B cell (primary cell): ENCODE results near the gene CACNA1G. TPM values are rescaled to one million over a fixed set of nuclear protein-coding genes. Genes with fewer than 3 reads are reported as not detected.

Experiments
- ATAC-seq: fragments of 200-7000 bp; cut with Tn5 transposase; one replicate; pipeline ENCODE4 v1.10.0; 2021; ENCODE audit warnings: low read depth, mild to moderate bottlenecking, moderate number of reproducible peaks, moderate library complexity
- CTCF ChIA-PET: fragments of 350-600 bp; sonication (Branson Sonifier 250); formaldehyde crosslinking; loops from one replicate; lab custom pipeline; 2021; ENCODE audit warnings: antibody characterized with exemption, inconsistent platforms; lab: Charles Lee
- POLR2A ChIA-PET: fragments of 350-600 bp; sonication (Branson Sonifier 250); formaldehyde crosslinking; loops from one replicate; lab custom pipeline; 2021; ENCODE audit warnings: antibody characterized with exemption; lab: Charles Lee
- DNase-seq: peaks from one replicate; pipeline ENCODE4 v3.0.0; 2013
- H2AFZ ChIP-seq: 2 replicates; pipeline ENCODE4 v1.6.1; 2012; ENCODE audit warnings: mild to moderate bottlenecking, low read depth, low read length; ENCODE audit not compliant: insufficient read depth, poor library complexity, severe bottlenecking
- H3K27ac ChIP-seq, 2 donors: 1 replicate in 1 of 2; 2 replicates in 1 of 2; pipeline ENCODE4 v1.5.1; 2012 to 2013; ENCODE audit warnings: low read length in 2 of 2, mild to moderate bottlenecking in 2 of 2, moderate library complexity in 1 of 2
- H3K27me3 ChIP-seq, 4 experiments: fragments of 200-600 bp in 1 of 4; sonication (generic) in 1 of 4; replicated peaks in 1 of 4; 1 replicate in 2 of 4; 2 replicates in 2 of 4; pipeline versions ENCODE4 v1.6.1 to v1.7.0; 2013 to 2016; ENCODE audit warnings: low read length in 3 of 4, mild to moderate bottlenecking in 2 of 4, mixed read lengths in 1 of 4, moderate library complexity in 1 of 4; ENCODE audit not compliant: insufficient read depth in 4 of 4, control insufficient read depth in 3 of 4; ENCODE audit errors: control extremely low read depth in 1 of 4
- H3K36me3 ChIP-seq, 2 experiments: replicated peaks in 1 of 2; 1 replicate in 1 of 2; 2 replicates in 1 of 2; pipeline versions ENCODE4 v1.6.1 to v1.7.1; 2013; ENCODE audit warnings: low read length in 1 of 2; ENCODE audit not compliant: insufficient read depth in 2 of 2, control insufficient read depth in 1 of 2; ENCODE audit errors: control extremely low read depth in 1 of 2, extremely low read depth in 1 of 2
- H3K4me1 ChIP-seq, 2 donors: fragments of 200-600 bp in 1 of 2; sonication (generic) in 1 of 2; 1 replicate in 1 of 2; 2 replicates in 1 of 2; pipeline versions ENCODE4 v1.5.1 to v1.6.1; 2013 to 2017; ENCODE audit warnings: low read length in 2 of 2; ENCODE audit not compliant: control insufficient read depth in 2 of 2, insufficient read depth in 2 of 2
- H3K4me2 ChIP-seq: replicated peaks from 2 replicates; pipeline ENCODE3; 2012; ENCODE audit warnings: mild to moderate bottlenecking, low read depth, low read length; ENCODE audit not compliant: poor library complexity, severe bottlenecking
- H3K4me3 ChIP-seq, 5 experiments: fragments of 200-600 bp in 1 of 5; sonication (generic) in 1 of 5; 1 replicate in 3 of 5; 2 replicates in 2 of 5; pipeline versions ENCODE4 v1.5.1 to v1.7.0; 2011 to 2016; ENCODE audit warnings: low read length in 4 of 5, mild to moderate bottlenecking in 4 of 5, low read depth in 2 of 5, control low read depth in 1 of 5, moderate library complexity in 1 of 5; ENCODE audit not compliant: insufficient read depth in 1 of 5; ENCODE audit errors: control extremely low read depth in 1 of 5, extremely low read depth in 1 of 5
- H3K79me2 ChIP-seq: fragments of 200-600 bp; sonication (generic); one replicate; pipeline ENCODE4 v1.6.0; 2016; ENCODE audit warnings: low read length; ENCODE audit not compliant: control insufficient read depth, insufficient read depth
- H3K9ac ChIP-seq: fragments of 200-600 bp; sonication (generic); 2 replicates; pipeline ENCODE4 v1.6.1; 2017; ENCODE audit warnings: mild to moderate bottlenecking, low read length, moderate library complexity
- H3K9me3 ChIP-seq, 3 donors: one replicate each; pipeline versions ENCODE4 v1.6.1 to v1.7.1; 2013; ENCODE audit warnings: low read length in 2 of 3; ENCODE audit not compliant: control insufficient read depth in 2 of 3, insufficient read depth in 1 of 3; ENCODE audit errors: control extremely low read depth in 1 of 3
- H4K20me1 ChIP-seq: 2 replicates; pipeline ENCODE4 v1.6.0; 2012; ENCODE audit warnings: mild to moderate bottlenecking, low read length; ENCODE audit not compliant: insufficient read depth, control insufficient read depth, poor library complexity, severe bottlenecking
- H3K27ac Mint-ChIP-seq: one replicate; pipeline ENCODE4 v1.8.0; 2021; ENCODE audit warnings: mixed read lengths
- H3K27me3 Mint-ChIP-seq: one replicate; pipeline ENCODE4 v1.8.0; 2021; ENCODE audit warnings: mixed read lengths
- H3K4me1 Mint-ChIP-seq: one replicate; pipeline ENCODE4 v1.8.0; 2021; ENCODE audit warnings: mixed read lengths
- H3K4me3 Mint-ChIP-seq: one replicate; pipeline ENCODE4 v1.8.0; 2021; ENCODE audit warnings: mixed read lengths
- H3K9me3 Mint-ChIP-seq: one replicate; pipeline ENCODE4 v1.8.0; 2022; ENCODE audit warnings: mixed read lengths; ENCODE audit not compliant: insufficient read depth
- CTCF ChIP-seq: fragments of 200-600 bp; IDR thresholded peaks from one replicate; pipeline ENCODE4 v1.8.0; 2022; ENCODE audit warnings: antibody characterized with exemption, mild to moderate bottlenecking
- EZH2 ChIP-seq: IDR thresholded peaks from 2 replicates; pipeline ENCODE4 v1.6.1; 2012; ENCODE audit warnings: borderline replicate concordance, low read depth, mild to moderate bottlenecking, moderate library complexity, low read length; ENCODE audit not compliant: insufficient read depth, poor library complexity, severe bottlenecking
- WGBS: methylation state at CpG from one replicate; pipeline ENCODE4 v1.1.5; 2013; ENCODE audit warnings: missing lambda C conversion rate; ENCODE audit not compliant: insufficient coverage; 5-methylcytosine and 5-hydroxymethylcytosine counted together
- intact Hi-C: fragments of 100-400 bp; cut with micrococcal nuclease; formaldehyde crosslinking; loops from one replicate; pipeline ENCODE4 v1.10.0; 2022
- polyA plus RNA-seq: library from polyadenylated mRNA; depleted of rRNA; stranded (reverse); fragments of >200 nt; gene quantifications from 2 replicates; pipeline ENCODE4 v1.2.3, GENCODE V29; 2012
- total RNA-seq, 2 donors: library from RNA; stranded (reverse); fragments of 120-200 nt in 1 of 2; gene quantifications; 1 replicate in 1 of 2; 2 replicates in 1 of 2; pipeline versions ENCODE4 v1.2.3 to v1.2.4, GENCODE V29; 2013 to 2022

CACNA1G gene
- total and polyA plus RNA-seq, 2 donors (not counting 1 experiment from before 2014, with no cell fraction given): 0.12 TPM; not detected in 1

GRCh38 chr17:50664788-50665458, 104.4 kb downstream of the CACNA1G start:
- Histone ChIP-seq H4K20me1 (no peaks in the 10 kb centered on the region), H2AFZ (no peak overlapping the region), H3K79me2 (no peaks in the 10 kb centered on the region), H3K27me3 (no peaks in the 10 kb centered on the region), H3K4me1 (no peaks in the 10 kb centered on the region), H3K9me3 (no peaks in the 10 kb centered on the region), H3K4me3 (no peak overlapping the region), H3K9ac (no peak overlapping the region), H3K4me2 (no peak overlapping the region), H3K27ac (no peak overlapping the region), H3K36me3 (no peaks in the 10 kb centered on the region)
- H3K4me1 Mint-ChIP-seq: no peaks in the 10 kb centered on the region
- intact Hi-C loops: no loop called here
- H3K9me3 Mint-ChIP-seq: no peaks in the 10 kb centered on the region
- WGBS: 96% methylated on average over 12 of the region's 12 CpGs
- no peak for DNase-seq
- peaks cover 18% of the 10 kb centered on the region for H3K27me3 Mint-ChIP-seq
- ATAC-seq: no peak
- ChIA-PET CTCF (no interaction called here), POLR2A (no interaction called here)
- no peak overlapping the region for H3K4me3 Mint-ChIP-seq
- TF ChIP-seq CTCF: no peak
- TF ChIP-seq EZH2: no peak
- H3K27ac Mint-ChIP-seq: no peak overlapping the region

GRCh38 chr17:50665838-50666237, 105.3 kb downstream of the CACNA1G start:
- 86% methylated on average over 4 of the region's 5 CpGs for WGBS
- TF ChIP-seq EZH2: no peak
- no peak for TF ChIP-seq CTCF
- no peak overlapping the region for H3K4me2 ChIP-seq
- no peaks in the 10 kb centered on the region for H4K20me1 ChIP-seq
- Mint-ChIP-seq H3K4me1 (no peaks in the 10 kb centered on the region), H3K27ac (no peak overlapping the region), H3K4me3 (no peak overlapping the region), H3K27me3 (peaks cover 18% of the 10 kb centered on the region), H3K9me3 (no peaks in the 10 kb centered on the region)
- no peak overlapping the region for H3K9ac ChIP-seq
- ChIA-PET CTCF (no interaction called here), POLR2A (no interaction called here)
- no peak overlapping the region for H3K4me3 ChIP-seq
- no peaks in the 10 kb centered on the region for H3K36me3 ChIP-seq
- DNase-seq (no peak), ATAC-seq (no peak)
- H3K27ac ChIP-seq: no peak overlapping the region
- intact Hi-C loops: no loop called here
- no peaks in the 10 kb centered on the region for H3K79me2 ChIP-seq
- H3K4me1 ChIP-seq: no peaks in the 10 kb centered on the region
- no peaks in the 10 kb centered on the region for H3K9me3 ChIP-seq
- no peaks in the 10 kb centered on the region for H3K27me3 ChIP-seq
- no peak overlapping the region for H2AFZ ChIP-seq
